CD4-positive, alpha-beta T cell (primary cell): ENCODE measurements around the gene SEPTIN2. TPM values are rescaled to one million over a fixed set of nuclear protein-coding genes. Genes with fewer than 3 reads are reported as not detected.
A peak's percentile ranks its signal among the peaks of the same experiment; 100 is the strongest.

Experiments
- ATAC-seq: fragments of 200-7000 bp; cut with Tn5 transposase; one replicate; pipeline ENCODE4 v1.10.0; 2022; ENCODE audit warnings: mild to moderate bottlenecking; ENCODE audit not compliant: poor library complexity
- CTCF ChIA-PET: fragments of 350-600 bp; sonication (Branson Sonifier 250); formaldehyde crosslinking; loops from one replicate; lab custom pipeline; 2021; ENCODE audit warnings: antibody characterized with exemption, inconsistent platforms; lab: Charles Lee
- POLR2A ChIA-PET: fragments of 350-600 bp; sonication (Branson Sonifier 250); formaldehyde crosslinking; loops from one replicate; lab custom pipeline; 2021; ENCODE audit warnings: antibody characterized with exemption, inconsistent platforms; lab: Charles Lee
- DNase-seq, 14 experiments: peaks; one replicate each; pipeline ENCODE4 v3.0.0-alpha.2; 2013 to 2020; ENCODE audit warnings: mixed read lengths in 2 of 14
- H3K27ac ChIP-seq, 2 donors: one replicate each; pipeline versions ENCODE4 v1.5.1 to v1.7.0; 2013; ENCODE audit warnings: low read length in 2 of 2, low read depth in 1 of 2, mild to moderate bottlenecking in 1 of 2
- H3K27me3 ChIP-seq, 2 experiments: 1 replicate in 1 of 2; 2 replicates in 1 of 2; pipeline versions ENCODE4 v1.6.1 to v1.7.0; 2013; ENCODE audit warnings: low read length in 2 of 2, control low read depth in 1 of 2, mild to moderate bottlenecking in 1 of 2, moderate library complexity in 1 of 2; ENCODE audit not compliant: insufficient read depth in 2 of 2, control insufficient read depth in 1 of 2
- H3K36me3 ChIP-seq: one replicate; pipeline ENCODE4 v1.6.1; 2013; ENCODE audit warnings: low read length, control low read depth; ENCODE audit not compliant: insufficient read depth
- H3K4me1 ChIP-seq: one replicate; pipeline ENCODE4 v1.6.1; 2013; ENCODE audit warnings: low read length, control low read depth; ENCODE audit not compliant: insufficient read depth
- H3K4me3 ChIP-seq: one replicate; pipeline ENCODE4 v1.5.1; 2013; ENCODE audit warnings: mild to moderate bottlenecking, low read length, moderate library complexity
- H3K9me3 ChIP-seq, 2 experiments: 1 replicate in 1 of 2; 2 replicates in 1 of 2; pipeline versions ENCODE4 v1.6.1 to v1.7.0; 2013; ENCODE audit warnings: low read length in 2 of 2, mild to moderate bottlenecking in 2 of 2, control low read depth in 1 of 2, moderate library complexity in 1 of 2; ENCODE audit not compliant: control insufficient read depth in 1 of 2, insufficient read depth in 1 of 2
- H3K27ac Mint-ChIP-seq: one replicate; pipeline ENCODE4 v1.8.0; 2020; ENCODE audit warnings: mixed read lengths
- H3K27me3 Mint-ChIP-seq: one replicate; pipeline ENCODE4 v1.8.0; 2021; ENCODE audit warnings: mixed read lengths
- H3K36me3 Mint-ChIP-seq: one replicate; pipeline ENCODE4 v1.8.0; 2021; ENCODE audit warnings: low read depth, mixed read lengths
- H3K4me1 Mint-ChIP-seq: one replicate; pipeline ENCODE4 v1.8.0; 2021; ENCODE audit warnings: low read depth, mixed read lengths
- H3K4me3 Mint-ChIP-seq: one replicate; pipeline ENCODE4 v1.8.0; 2020; ENCODE audit warnings: mild to moderate bottlenecking, mixed read lengths
- H3K9me3 Mint-ChIP-seq: one replicate; pipeline ENCODE4 v1.8.0; 2020; ENCODE audit warnings: mixed read lengths
- CTCF ChIP-seq: fragments of 200-600 bp; IDR thresholded peaks from one replicate; pipeline ENCODE4 v1.8.0; 2022; ENCODE audit warnings: antibody characterized with exemption, mild to moderate bottlenecking
- intact Hi-C, 2 experiments: fragments of 100-400 bp; cut with DNase I in 1 of 2; cut with micrococcal nuclease in 1 of 2; formaldehyde crosslinking; loops; one replicate each; pipeline versions ENCODE4 v1.15.1 to v1.9.0; 2023 to 2025; cut with DNase I, micrococcal nuclease
- polyA plus RNA-seq, 2 donors: library from polyadenylated mRNA; unstranded; fragments of 120-200 nt; gene quantifications; one replicate each; pipeline ENCODE4 v1.2.1, GENCODE V29; 2013
- total RNA-seq, 174 experiments: library from RNA in 2 of 174; stranded (reverse) in 2 of 174; gene quantifications; one replicate each; pipeline ENCODE4 v1.2.3 and lab custom pipeline; 2021 to 2026

The SEPTIN2 gene
- total RNA-seq (100 to 1,000 TPM; 189 to 196 TPM), total RNA-seq (lab: John Stamatoyannopoulos, UW) (142 to 381 (median 278) reads per million in 172 experiments)
- polyA plus RNA-seq (2013, experiment 1 of 2), result 166 TPM
- polyA plus RNA-seq (2013, experiment 2 of 2), result 225 TPM

GRCh38 chr2:241315879-241316631 is at the start of gene SEPTIN2:
Gene SEPTIN2, plus strand, starts transcription at chr2:241315925. Its CDS starts 8,308 bp downstream, at chr2:241324233.
- peaks cover 6% of the 10 kb centered on the region for H3K36me3 ChIP-seq
- peak within 1 kb of the TSS; percentile 88 for H3K4me3 ChIP-seq
- H3K27ac ChIP-seq, result peak within 1 kb of the TSS; percentile 96 to 98
- TF ChIP-seq CTCF, result no peak
- Mint-ChIP-seq H3K4me1 (peaks cover 83% of the 10 kb centered on the region), H3K27me3 (no peaks in the 10 kb centered on the region), H3K27ac (peak within 1 kb of the TSS; percentile 97), H3K36me3 (peaks cover 36% of the 10 kb centered on the region), H3K4me3 (peak within 1 kb of the TSS; percentile 98), H3K9me3 (no peaks in the 10 kb centered on the region)
- H3K4me1 ChIP-seq, result peaks cover 57% of the 10 kb centered on the region
- DNase-seq (peak in 7 of 14 experiments; percentile 54 to 91 (median 78)), ATAC-seq (peak; percentile 47)
- H3K9me3 ChIP-seq, result no peaks in the 10 kb centered on the region
- ChIA-PET POLR2A (interaction anchor here (0.7 to 3.6 kb wide), 17 partner anchors 10 to 750 kb away, joined by 3 to 31 read pairs (median 6); partner anchors contain the start of genes ATG4B, CAPN10, D2HGDH and ING5), CTCF (no interaction called here)
- intact Hi-C loops, result loop anchor here (1.0 to 10.0 kb wide), 12 partner anchors 15 to 751 kb away; partner anchors contain the start of genes STK25 (in 2 of the 2), ATG4B (in 1 of the 2), DTYMK (in 1 of the 2) and DUSP28 (in 1 of the 2)
- no peaks in the 10 kb centered on the region for H3K27me3 ChIP-seq

GRCh38 chr2:241267249-241268067 is 48.3 kb upstream of the SEPTIN2 start:
- Histone ChIP-seq H3K4me1 (peaks cover 20% of the 10 kb centered on the region), H3K36me3 (peaks cover 55% of the 10 kb centered on the region), H3K9me3 (no peaks in the 10 kb centered on the region), H3K4me3 (no peak overlapping the region), H3K27me3 (no peaks in the 10 kb centered on the region), H3K27ac (no peak overlapping the region)
- ChIA-PET CTCF (no interaction called here), POLR2A (interaction anchor here (0.7 to 1.0 kb wide), 2 partner anchors 16 to 47 kb away, joined by 3 to 5 read pairs; no protein-coding TSS in a partner anchor)
- TF ChIP-seq CTCF, result no peak
- H3K27ac Mint-ChIP-seq, result no peak overlapping the region
- ATAC-seq, result no peak
- H3K27me3 Mint-ChIP-seq, result no peaks in the 10 kb centered on the region
- peaks cover 58% of the 10 kb centered on the region for H3K36me3 Mint-ChIP-seq
- H3K9me3 Mint-ChIP-seq, result no peaks in the 10 kb centered on the region
- H3K4me1 Mint-ChIP-seq, result peaks cover 35% of the 10 kb centered on the region
- H3K4me3 Mint-ChIP-seq, result no peak overlapping the region
- intact Hi-C loops, result no loop called here
- DNase-seq, result no peak

DNA sequence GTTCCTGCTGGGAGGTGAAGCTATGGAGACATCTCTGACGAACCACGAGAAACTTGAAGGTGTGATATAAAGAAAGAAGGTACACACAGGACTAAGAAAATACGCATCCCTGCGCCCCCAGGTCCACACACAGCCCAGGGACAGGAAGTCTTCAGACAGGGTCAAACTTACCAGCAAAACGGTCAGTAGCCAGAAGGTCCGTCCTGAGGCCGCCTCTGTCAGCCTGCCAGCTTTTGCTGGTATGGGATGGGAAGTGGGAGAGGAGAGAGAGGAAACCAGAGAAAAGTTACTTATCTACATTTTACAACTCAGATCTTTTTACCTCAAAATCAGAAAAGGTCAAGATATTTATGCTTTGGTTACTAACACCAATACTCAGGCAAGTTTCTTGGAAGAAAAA is 47.4 kb upstream of the SEPTIN2 start:
- Mint-ChIP-seq H3K27me3 (no peaks in the 10 kb centered on the region), H3K4me1 (peaks cover 39% of the 10 kb centered on the region), H3K36me3 (peaks cover 53% of the 10 kb centered on the region), H3K4me3 (peak overlapping the region; percentile 51), H3K9me3 (no peaks in the 10 kb centered on the region), H3K27ac (peak overlapping the region; percentile 63)
- H3K4me1 ChIP-seq, result peaks cover 26% of the 10 kb centered on the region
- intact Hi-C loops, result no loop called here
- H3K36me3 ChIP-seq, result peaks cover 47% of the 10 kb centered on the region
- no peak for ATAC-seq
- no peak overlapping the region for H3K27ac ChIP-seq
- H3K4me3 ChIP-seq, result no peak overlapping the region
- CTCF ChIA-PET, result no interaction called here
- DNase-seq, result no peak
- no peaks in the 10 kb centered on the region for H3K9me3 ChIP-seq
- H3K27me3 ChIP-seq, result no peaks in the 10 kb centered on the region
- TF ChIP-seq CTCF, result no peak
- POLR2A ChIA-PET, result interaction anchor here (1.3 kb wide), 1 partner anchor 46 kb away, joined by 4 read pairs; no protein-coding TSS in a partner anchor
